Activated CD4-positive, alpha-beta T cell treated with anti-CD3 and anti-CD28 coated beads, Interleukin-2, Interleukin-4, amounts not matched to agents 100 ng/mL and 50 ng/mL, durations not matched to agents 16 hours and 8 hours (primary cell): ENCODE results near the gene OR11H12.
"Not testable (repeated sequence)": the region's sequence is repeated elsewhere in the genome, so short reads cannot be mapped to it uniquely, and the experiment has no call there.

Experiments
- DNase-seq: peaks from one replicate; pipeline ENCODE4 v3.0.0-alpha.2; 2020; ENCODE audit warnings: low spot score

The OR11H12 gene

GRCh38 chr14:18600817-18601216 is at the start of gene OR11H12:
Gene OR11H12 (plus strand): TSS chr14:18601117. CDS start chr14:18601117, 0 bp downstream.
- DNase-seq, result not testable (repeated sequence)

- DNase-seq, result not testable (repeated sequence)
These were observed 18.0 kb upstream of the OR11H12 start for GRCh38 chr14:18582908-18583307.

- DNase-seq, result not testable (repeated sequence)
These were observed 25.8 kb downstream of the OR11H12 start for GRCh38 chr14:18626610-18627213.

- not testable (repeated sequence) for DNase-seq
These were observed 35.1 kb downstream of the OR11H12 start for GRCh38 chr14:18636066-18636465.

GRCh38 chr14:18638032-18638431 is 37.1 kb downstream of the OR11H12 start:
- DNase-seq, result not testable (repeated sequence)

GRCh38 chr14:18638785-18639184 is 37.9 kb downstream of the OR11H12 start:
- not testable (repeated sequence) for DNase-seq

GRCh38 chr14:18646075-18646730 is 45.3 kb downstream of the OR11H12 start:
- not testable (repeated sequence) for DNase-seq
